Measurements from ENCODE around the gene IRF2BPL.

DNA sequence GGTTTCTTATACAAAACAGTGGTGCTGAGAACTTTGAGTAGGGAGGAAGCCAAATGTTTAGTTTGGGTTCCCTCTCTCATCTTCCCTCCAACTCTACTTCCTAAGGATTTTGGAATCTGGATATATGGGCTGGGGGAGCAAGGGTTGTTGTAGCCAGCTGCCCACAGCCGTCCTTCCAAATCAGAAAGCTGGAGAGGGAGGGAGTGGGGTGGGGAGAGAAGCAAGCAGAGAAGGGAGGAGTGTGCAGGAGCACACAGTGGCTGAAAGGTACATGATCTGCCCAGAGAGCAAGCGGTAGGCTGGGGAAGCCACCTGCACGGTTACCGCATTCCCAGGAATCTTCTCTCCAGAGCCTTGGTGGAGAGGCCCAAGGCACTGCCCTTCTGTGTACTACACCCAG lies 52.7 kb downstream of the IRF2BPL start:
- TF ChIP-seq, protein P1, sequence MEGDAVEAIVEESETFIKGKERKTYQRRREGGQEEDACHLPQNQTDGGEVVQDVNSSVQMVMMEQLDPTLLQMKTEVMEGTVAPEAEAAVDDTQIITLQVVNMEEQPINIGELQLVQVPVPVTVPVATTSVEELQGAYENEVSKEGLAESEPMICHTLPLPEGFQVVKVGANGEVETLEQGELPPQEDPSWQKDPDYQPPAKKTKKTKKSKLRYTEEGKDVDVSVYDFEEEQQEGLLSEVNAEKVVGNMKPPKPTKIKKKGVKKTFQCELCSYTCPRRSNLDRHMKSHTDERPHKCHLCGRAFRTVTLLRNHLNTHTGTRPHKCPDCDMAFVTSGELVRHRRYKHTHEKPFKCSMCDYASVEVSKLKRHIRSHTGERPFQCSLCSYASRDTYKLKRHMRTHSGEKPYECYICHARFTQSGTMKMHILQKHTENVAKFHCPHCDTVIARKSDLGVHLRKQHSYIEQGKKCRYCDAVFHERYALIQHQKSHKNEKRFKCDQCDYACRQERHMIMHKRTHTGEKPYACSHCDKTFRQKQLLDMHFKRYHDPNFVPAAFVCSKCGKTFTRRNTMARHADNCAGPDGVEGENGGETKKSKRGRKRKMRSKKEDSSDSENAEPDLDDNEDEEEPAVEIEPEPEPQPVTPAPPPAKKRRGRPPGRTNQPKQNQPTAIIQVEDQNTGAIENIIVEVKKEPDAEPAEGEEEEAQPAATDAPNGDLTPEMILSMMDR (conservative IDR thresholded peaks at IDR 0.05; ENCODE audit: low read depth, low read length) = no peak
- TF ChIP-seq BHLHE40 (IDR thresholded peaks at IDR 0.05; ENCODE audit: low read depth, low read length) (no peak), MXI1 (IDR thresholded peaks at IDR 0.05; ENCODE audit: borderline replicate concordance, low read depth, low read length) (no peak), POLR2A (IDR thresholded peaks at IDR 0.05; ENCODE audit: low read depth, low read length) (no peak), MAZ (IDR thresholded peaks at IDR 0.05; ENCODE audit: borderline replicate concordance, low read depth, low read length) (no peak), RCOR1 (IDR thresholded peaks at IDR 0.05; ENCODE audit: insufficient replicate concordance, low read length) (no peak), RFX5 (IDR thresholded peaks at IDR 0.05; ENCODE audit: low read depth, low read length) (no peak), CHD1 (IDR thresholded peaks at IDR 0.05; ENCODE audit: low read depth, low read length) (no peak), RAD21 (IDR thresholded peaks at IDR 0.05; ENCODE audit: low read length) (no peak), SMC3 (IDR thresholded peaks at IDR 0.05; ENCODE audit: low read depth, low read length) (no peak), MAFK (IDR thresholded peaks at IDR 0.05; ENCODE audit: low read depth, low read length) (no peak)
- TF ChIP-seq, protein P2, sequence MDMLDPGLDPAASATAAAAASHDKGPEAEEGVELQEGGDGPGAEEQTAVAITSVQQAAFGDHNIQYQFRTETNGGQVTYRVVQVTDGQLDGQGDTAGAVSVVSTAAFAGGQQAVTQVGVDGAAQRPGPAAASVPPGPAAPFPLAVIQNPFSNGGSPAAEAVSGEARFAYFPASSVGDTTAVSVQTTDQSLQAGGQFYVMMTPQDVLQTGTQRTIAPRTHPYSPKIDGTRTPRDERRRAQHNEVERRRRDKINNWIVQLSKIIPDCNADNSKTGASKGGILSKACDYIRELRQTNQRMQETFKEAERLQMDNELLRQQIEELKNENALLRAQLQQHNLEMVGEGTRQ (IDR thresholded peaks at IDR 0.05; ENCODE audit: low read depth, low read length) = no peak
- TF ChIP-seq, protein P3, sequence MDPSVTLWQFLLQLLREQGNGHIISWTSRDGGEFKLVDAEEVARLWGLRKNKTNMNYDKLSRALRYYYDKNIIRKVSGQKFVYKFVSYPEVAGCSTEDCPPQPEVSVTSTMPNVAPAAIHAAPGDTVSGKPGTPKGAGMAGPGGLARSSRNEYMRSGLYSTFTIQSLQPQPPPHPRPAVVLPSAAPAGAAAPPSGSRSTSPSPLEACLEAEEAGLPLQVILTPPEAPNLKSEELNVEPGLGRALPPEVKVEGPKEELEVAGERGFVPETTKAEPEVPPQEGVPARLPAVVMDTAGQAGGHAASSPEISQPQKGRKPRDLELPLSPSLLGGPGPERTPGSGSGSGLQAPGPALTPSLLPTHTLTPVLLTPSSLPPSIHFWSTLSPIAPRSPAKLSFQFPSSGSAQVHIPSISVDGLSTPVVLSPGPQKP (IDR thresholded peaks at IDR 0.05; ENCODE audit: borderline replicate concordance, low read depth, low read length) = no peak

All from IMR-90 (cell line).